ENCODE measurements around the gene MYL9.

Gene MYL9

DNA sequence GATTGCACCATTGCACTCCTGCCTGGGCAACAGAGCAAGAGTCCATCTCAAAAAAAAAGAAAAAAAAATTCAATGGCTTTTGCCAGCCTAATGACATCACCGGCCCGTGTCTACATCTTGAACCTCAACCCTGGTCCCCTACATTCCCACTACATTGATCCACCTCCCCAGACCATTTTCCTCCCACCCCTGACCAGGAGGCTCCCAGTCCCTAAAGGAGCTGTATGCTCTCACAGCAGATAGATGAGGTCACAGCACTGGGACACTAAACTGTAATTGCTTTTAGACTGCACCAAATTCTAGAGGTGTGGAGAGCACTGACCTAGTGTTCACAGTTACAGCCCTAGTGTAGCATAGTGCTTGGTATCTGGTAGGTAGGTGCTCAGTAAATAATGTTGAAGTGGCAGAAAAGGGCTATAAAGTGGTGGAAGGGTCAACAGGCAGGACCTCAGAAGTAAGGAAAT lies 42.7 kb downstream of the MYL9 start:
- DNase-seq (ENCODE audit: low spot score), result no peak
- in situ Hi-C loops (cut with MboI; ENCODE audit: low pct_unique_long_range_greater_than_20kb, low sequenced_read_pairs, unreplicated experiment), result no loop called here
- TF ChIP-seq, protein P1, sequence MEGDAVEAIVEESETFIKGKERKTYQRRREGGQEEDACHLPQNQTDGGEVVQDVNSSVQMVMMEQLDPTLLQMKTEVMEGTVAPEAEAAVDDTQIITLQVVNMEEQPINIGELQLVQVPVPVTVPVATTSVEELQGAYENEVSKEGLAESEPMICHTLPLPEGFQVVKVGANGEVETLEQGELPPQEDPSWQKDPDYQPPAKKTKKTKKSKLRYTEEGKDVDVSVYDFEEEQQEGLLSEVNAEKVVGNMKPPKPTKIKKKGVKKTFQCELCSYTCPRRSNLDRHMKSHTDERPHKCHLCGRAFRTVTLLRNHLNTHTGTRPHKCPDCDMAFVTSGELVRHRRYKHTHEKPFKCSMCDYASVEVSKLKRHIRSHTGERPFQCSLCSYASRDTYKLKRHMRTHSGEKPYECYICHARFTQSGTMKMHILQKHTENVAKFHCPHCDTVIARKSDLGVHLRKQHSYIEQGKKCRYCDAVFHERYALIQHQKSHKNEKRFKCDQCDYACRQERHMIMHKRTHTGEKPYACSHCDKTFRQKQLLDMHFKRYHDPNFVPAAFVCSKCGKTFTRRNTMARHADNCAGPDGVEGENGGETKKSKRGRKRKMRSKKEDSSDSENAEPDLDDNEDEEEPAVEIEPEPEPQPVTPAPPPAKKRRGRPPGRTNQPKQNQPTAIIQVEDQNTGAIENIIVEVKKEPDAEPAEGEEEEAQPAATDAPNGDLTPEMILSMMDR (IDR thresholded peaks at IDR 0.05; ENCODE audit: extremely low read depth, insufficient read depth, missing control alignments), result no peak

DNA sequence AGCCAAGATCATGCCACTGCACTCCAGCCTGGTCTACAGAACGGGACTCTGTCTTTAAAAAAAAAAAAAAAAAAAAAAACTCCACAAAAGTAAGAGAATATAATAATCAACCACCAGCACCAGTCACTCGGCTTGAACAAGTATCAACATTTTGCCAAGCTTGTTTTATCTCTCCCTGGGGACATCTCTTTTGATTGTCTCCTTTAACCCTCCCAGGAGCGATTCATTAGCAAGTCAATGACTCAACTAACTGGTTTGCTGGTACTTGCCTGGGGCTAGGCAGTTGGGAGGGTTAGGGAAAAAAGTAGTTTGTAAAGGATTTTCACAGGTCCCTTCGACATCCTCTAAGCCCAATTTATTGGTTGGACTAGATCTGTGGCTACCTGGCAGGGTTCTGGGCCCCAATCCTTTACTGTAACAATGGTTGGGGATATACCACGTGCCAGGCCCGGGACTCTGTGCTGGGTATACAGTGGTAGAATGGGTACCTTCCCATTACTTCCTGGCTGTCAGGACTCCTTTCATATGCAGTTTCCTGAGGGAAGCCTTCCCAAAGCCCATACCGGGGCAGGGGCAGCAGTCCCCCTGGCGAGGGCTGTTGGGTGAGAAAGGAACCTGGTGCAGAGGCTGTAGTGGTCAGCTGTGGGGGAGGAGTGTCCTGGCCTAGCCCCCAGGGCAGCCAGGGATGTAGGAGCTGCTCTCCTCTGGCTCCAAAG lies 44.2 kb downstream of the MYL9 start:
- in situ Hi-C loops (cut with MboI; ENCODE audit: low pct_unique_long_range_greater_than_20kb, low sequenced_read_pairs, unreplicated experiment), result no loop called here
- TF ChIP-seq, protein P1 (IDR thresholded peaks at IDR 0.05; ENCODE audit: extremely low read depth, insufficient read depth, missing control alignments), result no peak
- no peak for DNase-seq (ENCODE audit: low spot score)

DNA sequence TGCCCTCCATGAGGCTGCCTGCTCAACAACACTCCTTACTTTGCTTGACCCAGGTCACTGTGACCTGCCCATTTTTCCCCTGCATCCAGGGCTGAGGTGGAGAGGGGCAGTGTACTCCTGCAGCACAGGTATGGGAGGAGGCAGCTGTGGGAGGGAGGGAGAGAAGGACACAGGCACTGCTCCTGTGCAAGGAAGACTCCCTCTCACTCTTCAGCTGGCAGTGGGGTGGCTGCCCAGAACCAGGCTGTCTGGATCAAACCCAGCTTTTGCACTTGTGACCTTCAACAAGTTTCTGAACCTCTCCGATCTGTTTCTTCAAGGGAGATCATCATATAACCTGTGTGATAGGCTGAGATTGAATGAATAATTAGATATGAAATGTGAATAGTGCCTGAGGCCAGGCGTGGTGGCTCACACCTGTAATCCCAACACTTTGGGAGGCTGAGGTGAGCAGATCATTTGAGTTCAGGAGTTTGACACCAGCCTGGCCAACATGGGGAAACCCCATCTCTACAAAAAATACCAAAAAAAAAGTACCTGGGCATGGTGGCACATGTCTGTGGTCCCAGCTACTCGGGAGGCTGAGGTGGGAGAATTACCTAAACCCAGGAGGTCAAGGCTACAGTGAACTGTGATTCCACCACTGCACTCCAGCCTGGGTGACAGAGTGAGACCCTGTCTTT lies 46.2 kb downstream of the MYL9 start:
- no peak for DNase-seq (ENCODE audit: low spot score)
- TF ChIP-seq, protein P1 (IDR thresholded peaks at IDR 0.05; ENCODE audit: extremely low read depth, insufficient read depth, missing control alignments), result no peak
- in situ Hi-C loops (cut with MboI; ENCODE audit: low pct_unique_long_range_greater_than_20kb, low sequenced_read_pairs, unreplicated experiment), result no loop called here

DNA sequence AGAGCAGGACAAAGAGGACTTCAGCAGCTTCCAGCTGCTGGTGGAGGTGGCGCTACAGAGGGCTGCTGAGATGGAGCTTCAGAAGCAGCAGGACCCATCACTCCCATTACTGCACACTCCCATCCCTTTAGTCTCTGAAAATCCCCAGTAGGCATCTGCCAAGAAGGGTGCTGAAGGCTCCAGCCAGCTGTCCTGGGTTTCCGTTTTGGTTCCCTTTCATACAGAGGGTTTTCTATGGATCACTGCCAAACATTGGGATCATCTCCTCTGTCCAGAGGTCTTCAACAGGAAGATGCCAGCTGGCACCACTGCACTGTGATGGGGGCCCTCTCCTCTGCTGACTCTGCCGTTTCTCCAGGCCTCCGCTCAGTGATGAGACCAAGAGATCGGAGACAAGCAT lies 50.0 kb downstream of the MYL9 start:
- TF ChIP-seq, protein P1 (IDR thresholded peaks at IDR 0.05; ENCODE audit: extremely low read depth, insufficient read depth, missing control alignments), result no peak
- no peak for DNase-seq (ENCODE audit: low spot score)
- in situ Hi-C loops (cut with MboI; ENCODE audit: low pct_unique_long_range_greater_than_20kb, low sequenced_read_pairs, unreplicated experiment), result no loop called here

DNA sequence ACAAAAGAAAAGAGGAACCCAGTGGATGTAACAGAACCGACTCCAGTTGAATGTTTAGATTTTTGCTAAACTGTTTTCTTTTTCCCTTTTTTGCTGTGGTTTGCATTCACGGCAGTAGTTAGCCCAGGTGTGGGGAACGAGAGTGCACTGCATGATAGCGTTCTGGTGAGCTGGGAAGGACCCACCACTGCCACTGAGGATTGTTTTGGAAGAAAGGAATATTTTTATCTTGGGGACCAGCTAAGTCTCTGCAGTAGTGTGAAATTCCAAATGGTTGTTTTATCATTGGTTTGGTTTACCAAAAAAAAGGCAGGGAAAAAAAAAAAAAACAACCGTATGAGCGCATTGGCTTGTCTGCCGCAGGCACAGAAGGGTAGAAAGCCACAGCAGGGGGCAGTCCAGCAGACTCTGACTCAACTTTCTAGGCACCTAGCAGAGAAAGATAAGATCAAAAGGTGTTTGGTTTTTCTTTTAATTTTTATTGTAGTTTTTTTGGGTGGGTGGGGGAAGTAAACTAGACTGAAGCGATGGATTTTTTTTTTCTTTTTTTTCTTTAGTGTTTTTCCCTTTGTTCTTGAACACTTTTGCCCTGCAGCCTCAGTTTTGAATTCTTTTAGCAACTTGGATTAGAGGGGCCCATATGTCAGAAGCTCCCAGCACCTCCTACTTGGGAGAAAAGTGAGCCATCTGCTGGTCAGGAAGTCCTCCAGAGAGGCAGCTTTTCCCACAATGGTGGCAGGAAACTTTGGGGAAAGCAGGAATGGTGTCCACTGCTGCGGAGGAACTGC lies 50.7 kb downstream of the MYL9 start:
- DNase-seq (ENCODE audit: low spot score), result no peak
- TF ChIP-seq, protein P1 (IDR thresholded peaks at IDR 0.05; ENCODE audit: extremely low read depth, insufficient read depth, missing control alignments), result peak; percentile 41
- in situ Hi-C loops (cut with MboI; ENCODE audit: low pct_unique_long_range_greater_than_20kb, low sequenced_read_pairs, unreplicated experiment), result no loop called here

DNA sequence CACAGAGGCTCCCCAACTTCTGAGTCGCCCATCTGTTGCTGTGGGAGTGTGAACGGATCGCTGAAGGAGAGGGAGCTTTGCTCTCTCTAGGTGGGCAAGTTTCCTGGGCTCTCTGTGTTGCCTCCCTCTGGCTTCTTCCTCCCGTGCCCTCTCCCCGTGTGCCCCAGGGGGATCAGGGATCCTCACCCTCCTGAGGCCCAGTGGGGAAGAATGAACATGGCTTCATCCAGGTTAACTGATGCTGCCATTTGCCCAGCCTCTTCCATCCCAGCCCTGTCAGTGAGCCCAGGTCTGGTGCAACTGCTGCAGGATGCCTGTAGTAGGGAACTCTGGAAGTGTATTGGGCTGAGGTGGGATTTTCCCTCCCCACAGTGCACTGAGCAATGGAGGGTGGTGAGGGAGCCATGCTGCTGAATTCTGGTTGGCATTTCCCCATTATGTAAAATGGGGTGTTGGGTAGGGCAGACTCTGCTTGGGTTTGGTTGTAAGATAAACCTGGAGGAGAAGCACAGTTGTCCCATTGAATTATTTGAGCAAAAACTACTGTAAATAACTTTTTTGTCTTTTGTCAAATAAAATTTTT lies 52.1 kb downstream of the MYL9 start:
- TF ChIP-seq, protein P1 (IDR thresholded peaks at IDR 0.05; ENCODE audit: extremely low read depth, insufficient read depth, missing control alignments), result no peak
- in situ Hi-C loops (cut with MboI; ENCODE audit: low pct_unique_long_range_greater_than_20kb, low sequenced_read_pairs, unreplicated experiment), result no loop called here
- DNase-seq (ENCODE audit: low spot score), result no peak
